Suprapubic skin (tissue), 4 donors: ENCODE measurements around the gene MB21D2. TPM values are rescaled to one million over a fixed set of nuclear protein-coding genes. Genes with fewer than 3 reads are reported as not detected.

Experiments
- DNase-seq, 2 donors: peaks; one replicate each; pipeline ENCODE4 v3.0.0-alpha.2; 2019; ENCODE audit warnings: low spot score in 2 of 2
- H3K27ac ChIP-seq: fragments of 200-600 bp; sonication (generic); one replicate; pipeline ENCODE4 v1.5.1; 2019
- H3K27me3 ChIP-seq: fragments of 200-600 bp; sonication (generic); one replicate; pipeline ENCODE4 v1.5.1; 2019
- H3K36me3 ChIP-seq: fragments of 200-600 bp; sonication (generic); one replicate; pipeline ENCODE4 v1.5.1; 2019
- H3K4me1 ChIP-seq: fragments of 200-600 bp; sonication (generic); one replicate; pipeline ENCODE4 v1.5.1; 2019
- H3K4me3 ChIP-seq: fragments of 200-600 bp; sonication (generic); one replicate; pipeline ENCODE4 v1.5.1; 2019; ENCODE audit warnings: mild to moderate bottlenecking
- H3K9me3 ChIP-seq: fragments of 200-600 bp; sonication (generic); one replicate; pipeline ENCODE4 v1.5.1; 2019
- CTCF ChIP-seq, 2 donors: fragments of 200-600 bp in 1 of 2; fragments of 450-650 bp in 1 of 2; sonication (generic) in 1 of 2; IDR thresholded peaks; one replicate each; pipeline ENCODE4 v1.5.1; 2016 to 2019; ENCODE audit warnings: antibody characterized with exemption in 2 of 2, mild to moderate bottlenecking in 1 of 2, moderate library complexity in 1 of 2
- EP300 ChIP-seq: sonication (generic); formaldehyde crosslinking; IDR thresholded peaks from one replicate; pipeline ENCODE4 v1.6.1; 2017; ENCODE audit warnings: antibody characterized with exemption
- POLR2A ChIP-seq, 2 donors: fragments of 450-650 bp; IDR thresholded peaks; one replicate each; pipeline ENCODE4 v1.6.1; 2017; ENCODE audit warnings: antibody characterized with exemption in 2 of 2, mild to moderate bottlenecking in 2 of 2, moderate library complexity in 2 of 2
- POLR2AphosphoS5 ChIP-seq, 3 donors: sonication (generic); formaldehyde crosslinking; IDR thresholded peaks; one replicate each; pipeline ENCODE4 v1.6.1; 2017; ENCODE audit warnings: antibody characterized with exemption in 3 of 3
- WGBS: methylation state at CpG from one replicate; pipeline ENCODE4 v1.1.5; 2018; 5-methylcytosine and 5-hydroxymethylcytosine counted together
- total RNA-seq, 4 donors: library from RNA; depleted of rRNA; stranded (reverse); fragments of >200 nt; gene quantifications; one replicate each; pipeline ENCODE4 v1.1.0, GENCODE V29; 2016

MB21D2 gene
- total RNA-seq, 4 donors from 2014 or later: 9.2 to 12.2 (median 10.7) TPM

DNA sequence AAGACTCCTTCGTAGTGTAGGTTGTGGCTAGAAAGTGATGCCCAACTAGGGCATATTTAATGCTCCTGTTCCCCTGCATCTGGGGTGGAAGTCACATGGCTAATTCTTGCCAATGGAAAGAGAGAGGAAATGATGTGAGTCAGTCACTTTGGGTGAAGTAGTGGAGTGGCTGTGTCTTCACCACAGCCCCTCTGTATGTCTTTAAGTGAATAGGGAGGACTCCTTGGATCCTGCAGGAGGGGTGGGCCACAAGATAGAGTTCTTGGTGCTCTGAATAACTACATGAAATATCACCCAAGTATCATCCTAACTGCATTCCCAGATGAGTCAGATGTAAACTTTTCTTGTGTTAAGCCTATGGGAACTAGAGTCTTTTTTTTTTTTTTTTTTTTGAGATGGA lies 17.8 kb upstream of the MB21D2 start:
- WGBS: 90% methylated on average over 1 of the region's 1 CpG
- H3K27ac ChIP-seq: no peak overlapping the region
- no peaks in the 10 kb centered on the region for H3K36me3 ChIP-seq
- TF ChIP-seq POLR2AphosphoS5 (IDR thresholded peaks at IDR 0.05) (no peak), POLR2A (IDR thresholded peaks at IDR 0.05) (no peak), EP300 (no peak), CTCF (IDR thresholded peaks at IDR 0.05) (no peak)
- H3K4me3 ChIP-seq: no peak overlapping the region
- H3K4me1 ChIP-seq: no peaks in the 10 kb centered on the region
- no peaks in the 10 kb centered on the region for H3K27me3 ChIP-seq
- DNase-seq: no peak
- no peaks in the 10 kb centered on the region for H3K9me3 ChIP-seq

DNA sequence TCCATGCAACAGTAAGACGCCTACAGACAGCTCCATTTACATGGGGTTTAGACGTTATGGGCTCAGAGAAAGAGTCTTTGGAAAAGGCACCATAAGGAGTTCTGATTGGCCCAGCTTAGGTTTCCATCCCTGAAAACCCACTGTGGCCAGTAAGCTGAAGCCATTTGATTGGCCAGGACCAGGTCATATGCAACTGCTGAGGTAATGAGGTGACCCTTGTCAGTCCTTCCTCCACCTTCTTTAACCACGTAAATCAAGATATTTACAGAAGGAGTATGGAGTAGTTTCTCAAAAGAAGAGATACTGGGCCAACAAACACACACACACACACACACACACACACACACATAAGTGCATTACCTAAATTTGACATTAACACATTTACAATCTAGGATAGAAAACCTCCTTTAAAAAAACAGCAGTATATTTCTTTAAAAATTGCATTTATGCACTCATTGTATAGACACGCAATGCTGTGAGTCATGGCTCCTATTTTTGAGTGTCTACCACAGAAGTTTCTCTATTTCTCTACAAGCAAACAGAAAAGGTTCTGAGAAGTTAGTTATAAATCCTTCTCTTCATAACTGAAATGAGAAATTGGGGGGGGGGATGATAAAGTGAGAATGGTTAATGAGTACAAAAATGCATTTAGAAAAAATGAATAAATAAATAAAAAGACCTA lies 16.3 kb upstream of the MB21D2 start:
- no peak overlapping the region for H3K27ac ChIP-seq
- no peak for DNase-seq
- H3K4me1 ChIP-seq: peaks cover 4% of the 10 kb centered on the region
- no peak overlapping the region for H3K4me3 ChIP-seq
- H3K9me3 ChIP-seq: no peaks in the 10 kb centered on the region
- no peak for TF ChIP-seq CTCF (IDR thresholded peaks at IDR 0.05)
- TF ChIP-seq POLR2A (IDR thresholded peaks at IDR 0.05): no peak
- TF ChIP-seq EP300: no peak
- TF ChIP-seq POLR2AphosphoS5 (IDR thresholded peaks at IDR 0.05): no peak
- 89% methylated on average over 4 of the region's 4 CpGs for WGBS
- H3K36me3 ChIP-seq: no peaks in the 10 kb centered on the region
- no peaks in the 10 kb centered on the region for H3K27me3 ChIP-seq

- TF ChIP-seq POLR2A (IDR thresholded peaks at IDR 0.05): no peak
- no peak for TF ChIP-seq EP300
- TF ChIP-seq CTCF (IDR thresholded peaks at IDR 0.05): no peak
- no peak for TF ChIP-seq POLR2AphosphoS5 (IDR thresholded peaks at IDR 0.05)
- no peak overlapping the region for H3K4me3 ChIP-seq
- WGBS: 91% methylated on average over 9 of the region's 9 CpGs
- no peaks in the 10 kb centered on the region for H3K27me3 ChIP-seq
- no peak for DNase-seq
- H3K36me3 ChIP-seq: no peaks in the 10 kb centered on the region
- no peak overlapping the region for H3K27ac ChIP-seq
- H3K9me3 ChIP-seq: no peaks in the 10 kb centered on the region
- H3K4me1 ChIP-seq: peaks cover 4% of the 10 kb centered on the region
Observed at GRCh38 chr3:192933259-192933658, 15.6 kb upstream of the MB21D2 start.

DNA sequence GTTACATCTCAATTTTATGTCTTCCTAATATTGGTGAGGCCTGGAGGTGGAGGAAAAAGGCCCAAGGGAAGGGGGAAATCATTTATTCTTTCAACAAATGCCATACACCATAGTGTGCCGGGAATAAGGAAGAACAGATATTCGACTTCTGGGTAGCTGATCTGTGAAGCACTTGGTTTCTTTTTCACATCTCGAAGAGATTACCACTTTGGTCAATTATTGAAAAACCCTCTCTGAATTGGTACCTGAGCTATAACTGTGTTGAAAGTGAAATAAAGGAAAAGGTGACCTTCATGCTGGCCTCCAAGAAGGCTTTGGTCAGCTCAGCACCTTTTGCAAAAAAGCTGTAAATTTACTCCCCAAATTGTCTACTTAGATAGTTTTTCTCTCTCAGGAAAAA lies 14.2 kb upstream of the MB21D2 start:
- TF ChIP-seq CTCF (IDR thresholded peaks at IDR 0.05): no peak
- no peak for TF ChIP-seq POLR2AphosphoS5 (IDR thresholded peaks at IDR 0.05)
- no peak for TF ChIP-seq EP300
- no peak for TF ChIP-seq POLR2A (IDR thresholded peaks at IDR 0.05)
- Histone ChIP-seq H3K4me1 (peaks cover 4% of the 10 kb centered on the region), H3K9me3 (no peaks in the 10 kb centered on the region), H3K27me3 (no peaks in the 10 kb centered on the region), H3K4me3 (no peak overlapping the region), H3K36me3 (no peaks in the 10 kb centered on the region), H3K27ac (no peak overlapping the region)
- 94% methylated on average over 3 of the region's 3 CpGs for WGBS
- no peak for DNase-seq

DNA sequence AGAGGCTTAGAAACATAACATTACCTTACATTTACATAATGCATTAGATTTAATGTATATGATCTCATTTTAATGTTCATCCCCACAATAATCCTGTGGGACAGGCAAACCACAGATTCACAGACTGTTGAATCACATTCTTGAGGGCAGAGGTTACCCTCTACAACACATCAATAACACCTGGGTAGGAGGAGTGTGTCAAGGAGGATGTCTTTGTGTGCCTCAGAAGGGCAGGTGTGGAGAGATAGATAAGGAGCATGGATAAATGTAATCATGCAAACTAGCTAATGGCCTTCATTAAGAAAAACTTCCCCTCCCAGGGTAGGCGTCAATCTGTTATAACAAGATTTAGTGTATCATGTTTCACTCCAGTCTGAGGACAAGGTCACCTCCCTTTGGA lies 12.9 kb upstream of the MB21D2 start:
- Histone ChIP-seq H3K36me3 (no peaks in the 10 kb centered on the region), H3K4me3 (no peak overlapping the region), H3K9me3 (no peaks in the 10 kb centered on the region), H3K27me3 (no peaks in the 10 kb centered on the region), H3K27ac (no peak overlapping the region), H3K4me1 (peaks cover 4% of the 10 kb centered on the region)
- TF ChIP-seq POLR2AphosphoS5 (IDR thresholded peaks at IDR 0.05): no peak
- no peak for TF ChIP-seq EP300
- no peak for TF ChIP-seq POLR2A (IDR thresholded peaks at IDR 0.05)
- WGBS: 100% methylated on average over 1 of the region's 1 CpG
- no peak for DNase-seq
